NCI-H146 treated with DMSO at 0.1 percent for 48 hours (cell line): ENCODE results near the gene VRK1.

Experiments used
- DNase-seq: peaks from one replicate; lab custom pipeline; 2025; ENCODE audit not compliant: unreplicated experiment; lab: John Stamatoyannopoulos, UW

The VRK1 gene

GRCh38 chr14:96916751-96917150, 119.6 kb downstream of the VRK1 start:
- DNase-seq: no peak

- no peak for DNase-seq
These were observed 120.3 kb downstream of the VRK1 start for GRCh38 chr14:96917442-96917963.

- no peak for DNase-seq
These were observed 122.8 kb downstream of the VRK1 start for GRCh38 chr14:96920023-96920422.

- no peak for DNase-seq
These were observed 123.6 kb downstream of the VRK1 start for GRCh38 chr14:96920820-96921219.

GRCh38 chr14:96922986-96923385, 125.8 kb downstream of the VRK1 start:
- DNase-seq: no peak

- no peak for DNase-seq
These were observed 128.2 kb downstream of the VRK1 start for GRCh38 chr14:96925422-96925821.

GRCh38 chr14:96926001-96926400, 128.8 kb downstream of the VRK1 start:
- DNase-seq: no peak

- no peak for DNase-seq
These were observed 131.7 kb downstream of the VRK1 start for GRCh38 chr14:96928779-96929380.

- DNase-seq: no peak
These were observed 132.8 kb downstream of the VRK1 start for GRCh38 chr14:96929950-96930349.

- no peak for DNase-seq
These were observed 133.3 kb downstream of the VRK1 start for GRCh38 chr14:96930526-96930925.
